ENCODE data around the gene ABHD14A.

DNA sequence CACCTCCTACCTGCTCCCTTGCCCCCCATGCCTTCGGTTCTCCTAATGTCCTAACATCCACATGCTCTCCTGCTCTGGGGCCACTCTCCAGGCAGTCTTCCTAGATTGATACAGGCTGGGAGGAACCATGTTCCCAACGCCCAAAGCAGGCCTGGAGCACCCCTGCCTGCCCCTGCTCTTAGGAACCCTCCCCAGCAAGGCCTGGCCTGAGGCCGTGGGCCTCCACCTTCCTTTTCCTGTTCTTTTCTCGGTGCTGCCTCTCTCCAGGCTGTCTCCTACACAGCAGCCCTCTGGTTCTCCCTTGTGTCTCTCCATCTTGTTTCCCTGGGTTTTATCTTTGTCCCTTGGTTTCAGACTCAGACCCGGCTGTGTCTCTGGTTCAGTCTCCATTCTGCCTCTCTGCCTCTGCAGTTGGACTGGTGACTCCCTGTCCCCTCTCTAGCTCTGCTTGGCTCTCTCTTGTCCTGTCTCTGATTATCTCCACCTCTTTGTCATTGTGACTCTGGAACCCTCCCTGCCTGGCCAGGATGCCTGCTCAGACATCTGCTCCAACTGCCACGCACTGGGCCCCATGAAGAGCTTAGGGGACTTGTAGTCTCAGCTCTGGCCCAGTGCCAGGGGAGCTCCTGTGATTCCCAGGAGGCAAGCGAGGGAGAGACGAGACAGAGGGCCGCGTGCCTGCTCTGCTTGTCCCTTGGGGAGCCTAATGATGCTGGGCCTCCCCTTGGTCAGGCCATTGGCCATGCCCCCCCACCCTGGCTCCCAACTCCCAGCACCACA is 46.8 kb downstream of the ABHD14A start:
- TF ChIP-seq CTCF (IDR thresholded peaks at IDR 0.05) (no peak), POLR2AphosphoS5 (IDR thresholded peaks at IDR 0.05) (no peak)
